Measurements from ENCODE around the gene PINLYP.
A peak's percentile ranks its signal among the peaks of the same experiment; 100 is the strongest.

PINLYP gene

DNA sequence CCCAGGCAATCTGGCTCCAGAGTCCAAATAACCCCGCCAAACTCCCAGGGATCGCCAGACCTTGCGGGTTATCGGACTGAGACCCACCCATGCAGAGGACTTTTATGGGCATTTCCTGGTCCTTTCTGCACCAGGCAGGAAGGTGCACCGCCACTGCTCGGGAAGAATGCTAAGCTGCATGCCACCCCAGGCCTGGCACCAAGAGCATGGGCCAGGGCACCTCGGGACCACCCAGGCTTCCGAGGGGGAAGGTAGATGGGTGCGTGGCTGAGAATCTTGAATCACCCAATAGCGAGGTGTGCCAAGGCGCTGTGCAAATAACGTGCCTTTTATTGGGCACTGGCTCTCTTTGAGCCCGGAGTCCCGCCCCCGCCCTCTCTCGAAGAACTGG is 43.0 kb upstream of the PINLYP start:
- DNase-seq (ENCODE audit: extremely low read depth, insufficient read length) = no peak
- Histone ChIP-seq H3K4me3 (replicated peaks; ENCODE audit: low read depth, low read length) (peak overlapping the region; percentile 64), H3K27me3 (replicated peaks; ENCODE audit: control insufficient read depth, insufficient read depth, low read length) (no peaks in the 10 kb centered on the region), H3K36me3 (ENCODE audit: control insufficient read depth, insufficient read depth, low read length) (no peaks in the 10 kb centered on the region; the same call in 1 of the 2 replicates)
- TF ChIP-seq, protein P1, sequence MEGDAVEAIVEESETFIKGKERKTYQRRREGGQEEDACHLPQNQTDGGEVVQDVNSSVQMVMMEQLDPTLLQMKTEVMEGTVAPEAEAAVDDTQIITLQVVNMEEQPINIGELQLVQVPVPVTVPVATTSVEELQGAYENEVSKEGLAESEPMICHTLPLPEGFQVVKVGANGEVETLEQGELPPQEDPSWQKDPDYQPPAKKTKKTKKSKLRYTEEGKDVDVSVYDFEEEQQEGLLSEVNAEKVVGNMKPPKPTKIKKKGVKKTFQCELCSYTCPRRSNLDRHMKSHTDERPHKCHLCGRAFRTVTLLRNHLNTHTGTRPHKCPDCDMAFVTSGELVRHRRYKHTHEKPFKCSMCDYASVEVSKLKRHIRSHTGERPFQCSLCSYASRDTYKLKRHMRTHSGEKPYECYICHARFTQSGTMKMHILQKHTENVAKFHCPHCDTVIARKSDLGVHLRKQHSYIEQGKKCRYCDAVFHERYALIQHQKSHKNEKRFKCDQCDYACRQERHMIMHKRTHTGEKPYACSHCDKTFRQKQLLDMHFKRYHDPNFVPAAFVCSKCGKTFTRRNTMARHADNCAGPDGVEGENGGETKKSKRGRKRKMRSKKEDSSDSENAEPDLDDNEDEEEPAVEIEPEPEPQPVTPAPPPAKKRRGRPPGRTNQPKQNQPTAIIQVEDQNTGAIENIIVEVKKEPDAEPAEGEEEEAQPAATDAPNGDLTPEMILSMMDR (IDR thresholded peaks at IDR 0.05; ENCODE audit: insufficient read depth, low read length, poor library complexity, severe bottlenecking) = no peak

- DNase-seq (ENCODE audit: extremely low read depth, insufficient read length) = peak; percentile 94
- Histone ChIP-seq H3K36me3 (ENCODE audit: control insufficient read depth, insufficient read depth, low read length) (no peaks in the 10 kb centered on the region; the same call in 1 of the 2 replicates), H3K4me3 (replicated peaks; ENCODE audit: low read depth, low read length) (peak within 1 kb of the TSS; percentile 64), H3K27me3 (replicated peaks; ENCODE audit: control insufficient read depth, insufficient read depth, low read length) (no peaks in the 10 kb centered on the region)
- TF ChIP-seq, protein P1 (IDR thresholded peaks at IDR 0.05; ENCODE audit: insufficient read depth, low read length, poor library complexity, severe bottlenecking) = no peak
Observed at GRCh38 chr19:43532962-43533545, 42.5 kb upstream of the PINLYP start, which contains the start of gene ZNF575. ZNF575 (plus strand) TSS chr19:43533188; CDS start chr19:43534423, 1,235 bp downstream.

DNA sequence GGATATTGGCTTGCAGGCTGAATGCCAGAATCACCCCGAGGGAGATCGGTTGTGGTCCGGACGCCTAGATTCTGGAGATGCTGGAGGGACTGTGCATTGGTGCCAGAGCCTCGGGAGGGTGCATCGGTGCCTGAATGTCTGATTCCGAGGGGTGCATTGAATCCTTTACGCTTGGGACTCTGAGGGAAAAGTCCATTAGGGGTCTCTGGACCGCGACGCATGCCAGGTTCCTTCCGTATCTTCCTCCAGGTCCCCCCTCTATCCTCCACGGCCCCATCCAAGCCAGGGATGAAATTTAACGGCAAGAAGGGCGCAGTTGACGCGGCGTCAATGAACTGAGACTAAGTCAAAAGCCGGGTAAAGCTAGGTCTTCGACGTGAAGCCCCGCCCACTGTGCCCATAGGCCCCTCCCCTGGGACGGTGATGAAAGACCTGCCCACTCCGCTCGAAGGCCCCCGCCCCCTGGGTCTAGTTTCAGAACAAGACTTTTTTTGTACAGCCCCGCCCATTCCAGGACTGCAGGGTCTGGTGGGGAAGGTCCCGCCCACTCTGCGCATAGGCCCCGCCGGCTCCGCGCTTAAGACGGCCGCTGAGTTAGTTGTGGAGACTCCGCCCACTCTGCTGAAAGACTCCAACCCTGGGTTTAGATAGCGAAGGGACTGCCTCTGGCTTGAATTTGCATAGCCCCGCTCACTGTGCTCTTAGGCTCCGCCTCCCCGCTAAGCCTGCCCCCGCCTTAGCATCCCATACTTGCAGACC is 41.9 kb upstream of the PINLYP start:
- H3K27me3 ChIP-seq (replicated peaks; ENCODE audit: control insufficient read depth, insufficient read depth, low read length) = no peaks in the 10 kb centered on the region
- H3K36me3 ChIP-seq (ENCODE audit: control insufficient read depth, insufficient read depth, low read length) = no peaks in the 10 kb centered on the region; the same call in 1 of the 2 replicates
- peak; percentile 96 for DNase-seq (ENCODE audit: extremely low read depth, insufficient read length)
- H3K4me3 ChIP-seq (replicated peaks; ENCODE audit: low read depth, low read length) = peak overlapping the region; percentile 64
- TF ChIP-seq, protein P1 (IDR thresholded peaks at IDR 0.05; ENCODE audit: insufficient read depth, low read length, poor library complexity, severe bottlenecking) = no peak

- Histone ChIP-seq H3K36me3 (ENCODE audit: control insufficient read depth, insufficient read depth, low read length) (no peaks in the 10 kb centered on the region; the same call in 1 of the 2 replicates), H3K27me3 (replicated peaks; ENCODE audit: control insufficient read depth, insufficient read depth, low read length) (no peaks in the 10 kb centered on the region), H3K4me3 (replicated peaks; ENCODE audit: low read depth, low read length) (no peak overlapping the region)
- TF ChIP-seq, protein P1 (IDR thresholded peaks at IDR 0.05; ENCODE audit: insufficient read depth, low read length, poor library complexity, severe bottlenecking) = no peak
- no peak for DNase-seq (ENCODE audit: extremely low read depth, insufficient read length)
Observed at GRCh38 chr19:43534305-43534815, 41.2 kb upstream of the PINLYP start.

GRCh38 chr19:43534816-43535761 is 40.5 kb upstream of the PINLYP start:
- Histone ChIP-seq H3K27me3 (replicated peaks; ENCODE audit: control insufficient read depth, insufficient read depth, low read length) (no peaks in the 10 kb centered on the region), H3K36me3 (ENCODE audit: control insufficient read depth, insufficient read depth, low read length) (peaks cover 2% of the 10 kb centered on the region), H3K4me3 (replicated peaks; ENCODE audit: low read depth, low read length) (no peak overlapping the region)
- TF ChIP-seq, protein P1 (IDR thresholded peaks at IDR 0.05; ENCODE audit: insufficient read depth, low read length, poor library complexity, severe bottlenecking) = peak; percentile 56
- peak; percentile 23 for DNase-seq (ENCODE audit: extremely low read depth, insufficient read length)

Data from GM06990 (cell line).